AG04449 (cell line): ENCODE measurements around the gene PPM1L.

Experiments
- CTCF ChIA-PET: fragments of 350-600 bp; formaldehyde crosslinking; extraction: SDS; loops from one replicate; lab custom pipeline; 2021; ENCODE audit warnings: antibody characterized with exemption; lab: Yijun Ruan, JAX
- POLR2A ChIA-PET: fragments of 400-600, 350-600 bp; formaldehyde crosslinking; extraction: SDS; loops from one replicate; lab custom pipeline; 2020; ENCODE audit warnings: antibody characterized with exemption, inconsistent platforms; lab: Yijun Ruan, JAX
- DNase-seq: peaks from one replicate; pipeline ENCODE4 v3.0.0-alpha.2; 2010; ENCODE audit warnings: low read depth, low spot score
- H3K4me3 ChIP-seq: 2 replicates; pipeline ENCODE4 v1.5.1; 2011; ENCODE audit warnings: low read depth, mild to moderate bottlenecking, control low read depth, low read length
- CTCF ChIP-seq: IDR thresholded peaks from one replicate; pipeline ENCODE4 v1.5.1; 2011; ENCODE audit warnings: mild to moderate bottlenecking, moderate library complexity, low read length, control low read depth, inconsistent platforms; ENCODE audit not compliant: insufficient read depth; ENCODE audit errors: missing control alignments

The PPM1L gene

GRCh38 chr3:160904691-160905090, 148.7 kb downstream of the PPM1L start:
- H3K4me3 ChIP-seq = no peak overlapping the region
- TF ChIP-seq CTCF = no peak
- DNase-seq = no peak
- CTCF ChIA-PET = no interaction called here
- POLR2A ChIA-PET = no interaction called here

GRCh38 chr3:160906646-160907045, 150.6 kb downstream of the PPM1L start:
- no peak overlapping the region for H3K4me3 ChIP-seq
- ChIA-PET POLR2A (no interaction called here), CTCF (interaction anchor here (1.0 kb wide), 1 partner anchor 10 kb away, joined by 5 read pairs; no protein-coding TSS in a partner anchor)
- DNase-seq = no peak
- TF ChIP-seq CTCF = no peak

GRCh38 chr3:160909917-160910316, 153.9 kb downstream of the PPM1L start:
- no peak for DNase-seq
- ChIA-PET CTCF (no interaction called here), POLR2A (no interaction called here)
- no peak for TF ChIP-seq CTCF
- H3K4me3 ChIP-seq = no peak overlapping the region

GRCh38 chr3:160911411-160911810, 155.4 kb downstream of the PPM1L start:
- DNase-seq = no peak

GRCh38 chr3:160916472-160916871, 160.4 kb downstream of the PPM1L start:
- TF ChIP-seq CTCF = no peak
- H3K4me3 ChIP-seq = no peak overlapping the region
- CTCF ChIA-PET = interaction anchor here (1.6 kb wide), 1 partner anchor 10 kb away, joined by 5 read pairs; no protein-coding TSS in a partner anchor
- POLR2A ChIA-PET = no interaction called here
- no peak for DNase-seq

More at GRCh38 chr3:160911411-160911810, 155.4 kb downstream of the PPM1L start:
- POLR2A ChIA-PET = no interaction called here
- TF ChIP-seq CTCF = no peak
- no peak overlapping the region for H3K4me3 ChIP-seq
- CTCF ChIA-PET = no interaction called here

GRCh38 chr3:160919942-160920341, 163.9 kb downstream of the PPM1L start:
- no peak overlapping the region for H3K4me3 ChIP-seq
- no peak for DNase-seq
- CTCF ChIA-PET = interaction anchor here (0.7 to 3.3 kb wide), 8 partner anchors 9 to 503 kb away, joined by 3 to 35 read pairs (median 6); no protein-coding TSS in a partner anchor
- no peak for TF ChIP-seq CTCF
- POLR2A ChIA-PET = no interaction called here
